ENCODE measurements around the gene UAP1.

DNA sequence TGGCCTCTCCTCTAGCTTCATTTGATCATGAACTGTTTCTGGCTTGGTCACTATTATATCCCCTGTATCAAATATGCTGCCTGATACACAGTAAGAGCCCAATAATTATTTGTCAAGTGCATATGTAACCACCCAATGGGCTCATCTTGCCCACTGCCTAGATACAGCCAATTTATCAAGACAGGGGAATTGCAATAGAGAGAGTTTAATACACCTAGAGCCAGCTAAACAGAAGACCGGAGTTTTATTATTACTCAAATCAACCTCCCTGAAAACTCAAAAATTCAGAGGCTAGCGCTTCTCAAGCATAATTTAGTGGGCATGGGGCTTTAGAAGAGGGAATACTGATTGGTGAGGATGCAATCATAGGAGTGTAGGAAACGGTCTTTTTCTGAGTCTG is 18.3 kb upstream of the UAP1 start:
- TF ChIP-seq, protein P1, sequence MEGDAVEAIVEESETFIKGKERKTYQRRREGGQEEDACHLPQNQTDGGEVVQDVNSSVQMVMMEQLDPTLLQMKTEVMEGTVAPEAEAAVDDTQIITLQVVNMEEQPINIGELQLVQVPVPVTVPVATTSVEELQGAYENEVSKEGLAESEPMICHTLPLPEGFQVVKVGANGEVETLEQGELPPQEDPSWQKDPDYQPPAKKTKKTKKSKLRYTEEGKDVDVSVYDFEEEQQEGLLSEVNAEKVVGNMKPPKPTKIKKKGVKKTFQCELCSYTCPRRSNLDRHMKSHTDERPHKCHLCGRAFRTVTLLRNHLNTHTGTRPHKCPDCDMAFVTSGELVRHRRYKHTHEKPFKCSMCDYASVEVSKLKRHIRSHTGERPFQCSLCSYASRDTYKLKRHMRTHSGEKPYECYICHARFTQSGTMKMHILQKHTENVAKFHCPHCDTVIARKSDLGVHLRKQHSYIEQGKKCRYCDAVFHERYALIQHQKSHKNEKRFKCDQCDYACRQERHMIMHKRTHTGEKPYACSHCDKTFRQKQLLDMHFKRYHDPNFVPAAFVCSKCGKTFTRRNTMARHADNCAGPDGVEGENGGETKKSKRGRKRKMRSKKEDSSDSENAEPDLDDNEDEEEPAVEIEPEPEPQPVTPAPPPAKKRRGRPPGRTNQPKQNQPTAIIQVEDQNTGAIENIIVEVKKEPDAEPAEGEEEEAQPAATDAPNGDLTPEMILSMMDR (IDR thresholded peaks at IDR 0.05; ENCODE audit: insufficient read depth, low read length, poor library complexity, severe bottlenecking), result no peak
- no peak for TF ChIP-seq EZH2phosphoT487 (conservative IDR thresholded peaks at IDR 0.05; ENCODE audit: low read length)

All from SU-DHL-6 (cell line).